HL-60 (cell line): Measurements from ENCODE around the gene FZR1.

Experiments
- DNase-seq, 2 experiments: peaks; one replicate each; pipeline ENCODE4 v3.0.0-alpha.2; 2010 to 2020; ENCODE audit warnings: low read depth in 1 of 2, low spot score in 1 of 2
- H3K27ac ChIP-seq: fragments of 250-450 bp; sonication (Bioruptor Pico); replicated peaks from 2 replicates; pipeline ENCODE4 v1.5.1; 2020; ENCODE audit warnings: mild to moderate bottlenecking, moderate library complexity
- H3K27me3 ChIP-seq: fragments of 250-450 bp; sonication (Bioruptor Pico); 2 replicates; pipeline ENCODE4 v1.5.1; 2021; ENCODE audit warnings: mild to moderate bottlenecking, moderate library complexity; ENCODE audit not compliant: insufficient read depth, poor library complexity, severe bottlenecking
- H3K4me3 ChIP-seq: replicated peaks from 2 replicates; pipeline ENCODE4 v1.5.1; 2011; ENCODE audit warnings: mild to moderate bottlenecking, control low read depth, low read length; ENCODE audit not compliant: insufficient read depth
- GABPA ChIP-seq: IDR thresholded peaks from 2 replicates; pipeline ENCODE4 v1.6.1; 2012; ENCODE audit warnings: low read depth
- POLR2AphosphoS5 ChIP-seq: IDR thresholded peaks from 2 replicates; pipeline ENCODE4 v1.6.1; 2012; ENCODE audit warnings: low read depth
- REST ChIP-seq: IDR thresholded peaks from 2 replicates; pipeline ENCODE4 v1.6.1; 2012; ENCODE audit warnings: low read depth; ENCODE audit not compliant: insufficient replicate concordance
- SPI1 ChIP-seq: IDR thresholded peaks from 2 replicates; pipeline ENCODE4 v1.6.1; 2012; ENCODE audit warnings: low read depth, mild to moderate bottlenecking, borderline replicate concordance
- TF ChIP-seq, protein P1 (sequence below): IDR thresholded peaks from one replicate; pipeline ENCODE4 v1.5.1; 2011; ENCODE audit warnings: low read length, control low read depth, inconsistent platforms; ENCODE audit not compliant: insufficient read depth

FZR1 gene

GRCh38 chr19:3475449-3475848 lies 30.7 kb upstream of the FZR1 start:
- Histone ChIP-seq H3K27ac (no peak overlapping the region), H3K27me3 (peaks cover 2% of the 10 kb centered on the region), H3K4me3 (no peak overlapping the region)
- TF ChIP-seq REST (no peak), GABPA (no peak), SPI1 (no peak), POLR2AphosphoS5 (no peak)
- TF ChIP-seq, protein P1, sequence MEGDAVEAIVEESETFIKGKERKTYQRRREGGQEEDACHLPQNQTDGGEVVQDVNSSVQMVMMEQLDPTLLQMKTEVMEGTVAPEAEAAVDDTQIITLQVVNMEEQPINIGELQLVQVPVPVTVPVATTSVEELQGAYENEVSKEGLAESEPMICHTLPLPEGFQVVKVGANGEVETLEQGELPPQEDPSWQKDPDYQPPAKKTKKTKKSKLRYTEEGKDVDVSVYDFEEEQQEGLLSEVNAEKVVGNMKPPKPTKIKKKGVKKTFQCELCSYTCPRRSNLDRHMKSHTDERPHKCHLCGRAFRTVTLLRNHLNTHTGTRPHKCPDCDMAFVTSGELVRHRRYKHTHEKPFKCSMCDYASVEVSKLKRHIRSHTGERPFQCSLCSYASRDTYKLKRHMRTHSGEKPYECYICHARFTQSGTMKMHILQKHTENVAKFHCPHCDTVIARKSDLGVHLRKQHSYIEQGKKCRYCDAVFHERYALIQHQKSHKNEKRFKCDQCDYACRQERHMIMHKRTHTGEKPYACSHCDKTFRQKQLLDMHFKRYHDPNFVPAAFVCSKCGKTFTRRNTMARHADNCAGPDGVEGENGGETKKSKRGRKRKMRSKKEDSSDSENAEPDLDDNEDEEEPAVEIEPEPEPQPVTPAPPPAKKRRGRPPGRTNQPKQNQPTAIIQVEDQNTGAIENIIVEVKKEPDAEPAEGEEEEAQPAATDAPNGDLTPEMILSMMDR = no peak
- DNase-seq = no peak

DNA sequence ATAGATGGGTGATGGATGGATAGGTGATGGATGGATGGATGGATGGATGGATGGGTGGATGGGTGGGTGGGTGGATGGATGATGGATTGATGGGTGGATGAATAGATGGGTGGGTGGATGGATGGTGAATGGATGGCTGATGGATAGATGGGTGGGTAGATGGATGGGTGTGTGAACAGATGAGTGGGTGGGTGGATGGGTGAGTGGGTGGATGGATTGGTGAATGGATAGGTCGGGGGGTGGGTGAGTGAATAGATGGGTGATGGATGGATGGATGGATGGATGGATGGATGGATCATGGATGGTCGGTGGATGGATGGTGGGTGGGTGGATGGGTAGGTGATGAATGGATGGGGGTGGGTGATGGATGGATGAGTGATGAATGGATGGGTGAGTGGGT lies 29.3 kb upstream of the FZR1 start:
- TF ChIP-seq POLR2AphosphoS5 = no peak
- no peak for TF ChIP-seq SPI1
- TF ChIP-seq, protein P1 = no peak
- no peak for TF ChIP-seq REST
- TF ChIP-seq GABPA = no peak
- H3K4me3 ChIP-seq = no peak overlapping the region
- peaks cover 4% of the 10 kb centered on the region for H3K27me3 ChIP-seq
- no peak for DNase-seq
- no peak overlapping the region for H3K27ac ChIP-seq

DNA sequence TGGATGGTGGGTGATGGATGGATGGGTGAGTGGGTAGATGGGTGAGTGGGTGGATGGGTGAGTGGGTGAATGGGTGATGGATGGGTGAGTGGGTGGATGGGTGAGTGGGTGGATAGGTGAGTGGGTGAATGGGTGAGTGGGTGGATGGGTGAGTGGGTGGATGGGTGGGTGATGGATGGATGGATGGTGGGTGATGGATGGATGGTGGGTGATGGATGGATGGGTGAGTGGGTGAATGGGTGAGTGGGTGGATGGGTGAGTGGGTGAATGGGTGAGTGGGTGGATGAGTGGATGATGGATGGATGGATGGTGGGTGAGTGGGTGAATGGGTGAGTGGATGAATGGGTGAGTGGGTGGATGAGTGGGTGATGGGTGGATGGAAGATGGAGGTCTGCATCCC lies 28.6 kb upstream of the FZR1 start:
- Histone ChIP-seq H3K4me3 (no peak overlapping the region), H3K27me3 (peaks cover 4% of the 10 kb centered on the region), H3K27ac (no peak overlapping the region)
- DNase-seq = no peak
- TF ChIP-seq SPI1 (no peak), POLR2AphosphoS5 (no peak), GABPA (no peak)
- TF ChIP-seq, protein P1 = no peak

DNA sequence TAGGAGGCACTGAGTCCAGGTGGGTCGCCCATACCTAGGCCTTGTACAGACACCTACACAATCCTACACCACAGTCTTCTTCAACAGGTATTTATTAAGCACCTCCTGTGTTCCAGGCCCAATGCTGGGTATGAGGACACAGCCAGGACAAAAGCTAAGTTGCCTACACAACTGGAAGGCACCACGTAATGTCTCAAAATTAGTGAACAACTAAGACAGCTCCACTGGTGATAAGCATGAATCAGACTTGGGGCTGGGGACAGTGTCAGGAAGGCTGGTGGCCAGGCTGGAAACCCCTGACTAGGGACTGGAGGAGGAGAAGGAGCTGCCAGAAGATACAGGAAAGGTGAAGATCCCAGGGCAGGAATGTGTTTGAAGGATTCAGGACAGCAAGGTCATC lies 28.2 kb upstream of the FZR1 start:
- Histone ChIP-seq H3K27me3 (peaks cover 4% of the 10 kb centered on the region), H3K27ac (no peak overlapping the region), H3K4me3 (no peak overlapping the region)
- no peak for DNase-seq
- no peak for TF ChIP-seq GABPA
